Smooth muscle cell (in vitro differentiated cells): ENCODE measurements around the gene SLC1A2. TPM values are rescaled to one million over a fixed set of nuclear protein-coding genes. Genes with fewer than 3 reads are reported as not detected.

Experiments used
- DNase-seq: peaks from one replicate; lab custom pipeline; 2025; ENCODE audit not compliant: unreplicated experiment; lab: John Stamatoyannopoulos, UW
- H2AFZ ChIP-seq: fragments of 200-600 bp; sonication (generic); 2 replicates; pipeline ENCODE4 v1.6.0; 2016; ENCODE audit warnings: antibody characterized with exemption, low read depth, mild to moderate bottlenecking
- H3F3A ChIP-seq: fragments of 200-600 bp; sonication (generic); 2 replicates; pipeline ENCODE4 v1.6.0; 2017; ENCODE audit warnings: antibody characterized with exemption, low read depth
- H3K27ac ChIP-seq: fragments of 200-600 bp; sonication (generic); 2 replicates; pipeline ENCODE4 v1.5.1; 2016; ENCODE audit warnings: low read depth, mild to moderate bottlenecking
- H3K27me3 ChIP-seq: fragments of 200-600 bp; sonication (generic); 2 replicates; pipeline ENCODE4 v1.6.1; 2016; ENCODE audit warnings: low read depth, mild to moderate bottlenecking
- H3K36me3 ChIP-seq: fragments of 200-600 bp; sonication (generic); 2 replicates; pipeline ENCODE4 v1.5.1; 2016; ENCODE audit warnings: low read depth
- H3K4me1 ChIP-seq: fragments of 200-600 bp; sonication (generic); 2 replicates; pipeline ENCODE4 v1.5.1; 2016; ENCODE audit warnings: low read depth
- H3K4me2 ChIP-seq: fragments of 200-600 bp; sonication (generic); 2 replicates; pipeline ENCODE4 v1.6.0; 2016; ENCODE audit warnings: mild to moderate bottlenecking
- H3K4me3 ChIP-seq: fragments of 200-600 bp; sonication (generic); 2 replicates; pipeline ENCODE4 v1.5.1; 2016; ENCODE audit warnings: mild to moderate bottlenecking
- H3K79me2 ChIP-seq: fragments of 200-600 bp; sonication (generic); 2 replicates; pipeline ENCODE4 v1.6.0; 2016; ENCODE audit warnings: low read depth, mild to moderate bottlenecking
- H3K9ac ChIP-seq: fragments of 200-600 bp; sonication (generic); 2 replicates; pipeline ENCODE4 v1.6.0; 2016; ENCODE audit warnings: low read depth
- H3K9me3 ChIP-seq: fragments of 200-600 bp; sonication (generic); replicated peaks from 2 replicates; pipeline ENCODE4 v1.5.1; 2016; ENCODE audit warnings: low read depth
- H4K20me1 ChIP-seq: fragments of 200-600 bp; sonication (generic); 2 replicates; pipeline ENCODE4 v1.6.0; 2016; ENCODE audit warnings: low read depth
- WGBS: methylation state at CpG from one replicate; pipeline ENCODE4 v1.1.7; 2016; ENCODE audit warnings: low lambda C conversion rate; 5-methylcytosine and 5-hydroxymethylcytosine counted together
- polyA plus RNA-seq: library from polyadenylated mRNA; unstranded; fragments of >200 nt; fragmentation: Nextera tagmentation; extraction: Ambion mirVana; gene quantifications from 2 replicates; pipeline ENCODE4 v1.2.1, GENCODE V29; 2016
- total RNA-seq: library from RNA; depleted of rRNA; stranded (reverse); fragments of >200 nt; gene quantifications from 2 replicates; pipeline ENCODE4 v1.2.3, GENCODE V29; 2014
- TF ChIP-seq, protein P1 (sequence below): fragments of 200-600 bp; sonication (generic); IDR thresholded peaks from 2 replicates; pipeline ENCODE4 v1.5.1; 2017; ENCODE audit warnings: borderline replicate concordance, mild to moderate bottlenecking, antibody characterized with exemption; ENCODE audit not compliant: insufficient read depth, poor library complexity, severe bottlenecking

SLC1A2 gene
- total and polyA plus RNA-seq, 2 experiments from 2014 or later, result 3.6 TPM; not detected in 1

DNA sequence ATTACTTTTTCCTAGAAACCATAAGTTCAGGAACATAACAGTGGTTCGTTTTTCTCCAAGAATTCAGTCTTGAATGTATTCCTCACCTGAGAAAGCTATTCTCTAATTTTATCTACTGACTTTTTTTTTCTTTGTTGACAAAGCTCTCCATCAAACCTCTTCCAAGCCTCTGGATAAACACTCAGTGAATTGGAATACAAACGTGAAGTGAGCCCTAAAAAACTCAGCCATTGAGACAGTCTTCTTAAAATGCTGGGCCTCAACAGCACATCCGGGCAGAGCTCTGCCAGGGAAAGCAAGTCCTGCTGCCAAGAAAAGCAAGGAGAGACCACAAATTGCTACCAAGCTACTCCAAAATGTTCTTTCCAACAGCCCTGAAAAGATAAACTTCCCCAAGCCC is 7.7 kb upstream of the SLC1A2 start:
- H3K27me3 ChIP-seq, result peaks cover 30% of the 10 kb centered on the region
- H3K9ac ChIP-seq, result no peak overlapping the region
- DNase-seq, result no peak
- H4K20me1 ChIP-seq, result no peaks in the 10 kb centered on the region
- 73% methylated on average over 3 of the region's 3 CpGs for WGBS
- H3K4me2 ChIP-seq, result no peak overlapping the region
- H3F3A ChIP-seq, result no peaks in the 10 kb centered on the region
- TF ChIP-seq, protein P1, sequence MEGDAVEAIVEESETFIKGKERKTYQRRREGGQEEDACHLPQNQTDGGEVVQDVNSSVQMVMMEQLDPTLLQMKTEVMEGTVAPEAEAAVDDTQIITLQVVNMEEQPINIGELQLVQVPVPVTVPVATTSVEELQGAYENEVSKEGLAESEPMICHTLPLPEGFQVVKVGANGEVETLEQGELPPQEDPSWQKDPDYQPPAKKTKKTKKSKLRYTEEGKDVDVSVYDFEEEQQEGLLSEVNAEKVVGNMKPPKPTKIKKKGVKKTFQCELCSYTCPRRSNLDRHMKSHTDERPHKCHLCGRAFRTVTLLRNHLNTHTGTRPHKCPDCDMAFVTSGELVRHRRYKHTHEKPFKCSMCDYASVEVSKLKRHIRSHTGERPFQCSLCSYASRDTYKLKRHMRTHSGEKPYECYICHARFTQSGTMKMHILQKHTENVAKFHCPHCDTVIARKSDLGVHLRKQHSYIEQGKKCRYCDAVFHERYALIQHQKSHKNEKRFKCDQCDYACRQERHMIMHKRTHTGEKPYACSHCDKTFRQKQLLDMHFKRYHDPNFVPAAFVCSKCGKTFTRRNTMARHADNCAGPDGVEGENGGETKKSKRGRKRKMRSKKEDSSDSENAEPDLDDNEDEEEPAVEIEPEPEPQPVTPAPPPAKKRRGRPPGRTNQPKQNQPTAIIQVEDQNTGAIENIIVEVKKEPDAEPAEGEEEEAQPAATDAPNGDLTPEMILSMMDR, result no peak
- no peak overlapping the region for H2AFZ ChIP-seq
- H3K27ac ChIP-seq, result no peak overlapping the region
- no peaks in the 10 kb centered on the region for H3K9me3 ChIP-seq
- no peak overlapping the region for H3K4me3 ChIP-seq
- H3K36me3 ChIP-seq, result no peaks in the 10 kb centered on the region
- no peaks in the 10 kb centered on the region for H3K4me1 ChIP-seq
- H3K79me2 ChIP-seq, result no peaks in the 10 kb centered on the region

DNA sequence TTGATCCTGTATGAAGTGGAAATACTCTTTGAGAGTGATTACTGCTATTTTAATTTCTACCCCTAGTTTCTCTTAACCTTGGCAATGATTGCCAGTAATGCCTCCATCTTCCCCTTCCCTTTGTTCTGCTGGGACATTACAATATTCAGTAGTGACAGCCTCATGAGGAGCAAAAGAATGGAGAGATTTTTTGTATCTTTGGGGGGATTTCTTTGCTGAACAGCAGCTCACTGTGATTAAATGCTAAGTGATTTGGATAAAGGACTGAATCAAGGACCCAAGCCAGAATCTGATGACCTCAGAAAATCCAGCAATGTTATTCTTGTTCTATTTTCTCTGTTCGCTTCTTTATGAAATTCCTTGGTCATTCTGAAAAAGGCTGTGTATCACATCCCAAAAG is 7.0 kb upstream of the SLC1A2 start:
- TF ChIP-seq, protein P1, result no peak
- Histone ChIP-seq H3K4me1 (no peaks in the 10 kb centered on the region), H2AFZ (no peak overlapping the region), H3K79me2 (no peaks in the 10 kb centered on the region), H3K27me3 (peaks cover 37% of the 10 kb centered on the region), H3K4me2 (no peak overlapping the region), H3K27ac (no peak overlapping the region), H3K9ac (no peak overlapping the region), H3K4me3 (no peak overlapping the region), H4K20me1 (no peaks in the 10 kb centered on the region), H3K36me3 (no peaks in the 10 kb centered on the region), H3K9me3 (no peaks in the 10 kb centered on the region), H3F3A (no peaks in the 10 kb centered on the region)
- DNase-seq, result no peak
- 100% methylated on average over 1 of the region's 1 CpG for WGBS

DNA sequence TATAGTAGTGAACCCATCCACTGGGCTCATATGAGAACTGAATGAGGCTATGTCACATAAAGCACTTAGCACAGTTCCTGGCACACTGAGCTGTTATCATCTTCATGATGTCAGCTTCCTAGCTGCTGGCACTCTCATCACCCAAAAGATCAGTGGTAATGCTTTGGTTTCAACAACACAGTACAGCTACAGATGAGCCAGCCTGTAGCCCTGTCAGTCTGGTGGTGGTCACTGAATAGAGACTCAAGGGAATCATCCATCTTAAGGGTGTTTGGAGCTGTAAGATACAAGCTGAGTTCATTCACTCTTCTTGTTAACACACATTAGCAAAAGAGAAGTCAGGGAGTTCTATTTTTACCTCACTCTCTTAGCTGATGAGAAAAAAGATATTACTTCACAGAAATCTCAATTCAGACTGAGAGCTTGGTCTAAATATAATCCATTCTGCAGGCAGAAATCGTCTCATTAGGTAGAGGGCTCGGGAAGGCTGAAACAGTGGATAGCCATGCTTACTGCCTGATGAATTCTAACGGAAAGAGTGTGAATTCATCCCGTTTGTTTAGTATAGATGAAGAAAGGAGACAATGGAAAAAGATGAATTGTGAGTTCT is 6.3 kb upstream of the SLC1A2 start:
- H4K20me1 ChIP-seq, result no peaks in the 10 kb centered on the region
- H3K36me3 ChIP-seq, result no peaks in the 10 kb centered on the region
- H3K9ac ChIP-seq, result no peak overlapping the region
- no peaks in the 10 kb centered on the region for H3K79me2 ChIP-seq
- no peak for DNase-seq
- TF ChIP-seq, protein P1, result no peak
- H3K27me3 ChIP-seq, result peaks cover 44% of the 10 kb centered on the region
- WGBS, result 86% methylated on average over 4 of the region's 4 CpGs
- no peak overlapping the region for H2AFZ ChIP-seq
- no peaks in the 10 kb centered on the region for H3K4me1 ChIP-seq
- H3K4me3 ChIP-seq, result no peak overlapping the region
- H3K9me3 ChIP-seq, result no peaks in the 10 kb centered on the region
- no peak overlapping the region for H3K27ac ChIP-seq
- H3K4me2 ChIP-seq, result no peak overlapping the region
- H3F3A ChIP-seq, result no peaks in the 10 kb centered on the region

GRCh38 chr11:35424157-35424940 is 5.0 kb upstream of the SLC1A2 start:
- H3K27me3 ChIP-seq, result peaks cover 57% of the 10 kb centered on the region
- no peak overlapping the region for H3K27ac ChIP-seq
- no peak overlapping the region for H3K9ac ChIP-seq

More at GRCh38 chr11:35424157-35424940, 5.0 kb upstream of the SLC1A2 start:
- WGBS, result 81% methylated on average over 4 of the region's 4 CpGs
- no peaks in the 10 kb centered on the region for H3K79me2 ChIP-seq
- H3K9me3 ChIP-seq, result no peaks in the 10 kb centered on the region
- TF ChIP-seq, protein P1, result no peak
- no peak overlapping the region for H3K4me2 ChIP-seq
- H3K36me3 ChIP-seq, result no peaks in the 10 kb centered on the region
- peaks cover 10% of the 10 kb centered on the region for H3K4me1 ChIP-seq
- H4K20me1 ChIP-seq, result peaks cover 4% of the 10 kb centered on the region
- no peak overlapping the region for H3K4me3 ChIP-seq
- no peaks in the 10 kb centered on the region for H3F3A ChIP-seq
- DNase-seq, result no peak
- H2AFZ ChIP-seq, result no peak overlapping the region
